HepG2 (cell line): Measurements from ENCODE around the gene FSD1. TPM values are rescaled to one million over a fixed set of nuclear protein-coding genes. Genes with fewer than 3 reads are reported as not detected.

Source experiments
- FOXA1 ChIP-seq, 2 experiments: fragments of 450-650 bp in 1 of 2; sonication (generic) in 1 of 2; formaldehyde crosslinking in 1 of 2; IDR thresholded peaks; 2 replicates each; pipeline versions ENCODE4 v1.4.0 to v1.6.1; 2016 to 2020; ENCODE audit warnings: missing genetic modification reagents in 1 of 2
- JUNB ChIP-seq: sonication (generic); formaldehyde crosslinking; IDR thresholded peaks from 2 replicates; pipeline ENCODE4 v1.8.0; 2022; ENCODE audit warnings: missing genetic modification reagents, mild to moderate bottlenecking, borderline replicate concordance
- NFIB ChIP-seq: sonication (generic); formaldehyde crosslinking; IDR thresholded peaks from 2 replicates; pipeline ENCODE4 v1.9.0; 2021; ENCODE audit warnings: missing genetic modification reagents, mild to moderate bottlenecking, borderline replicate concordance
- RFXAP ChIP-seq: sonication (generic); formaldehyde crosslinking; IDR thresholded peaks from 2 replicates; pipeline ENCODE4 v1.4.0; 2020; ENCODE audit warnings: missing genetic modification reagents, borderline replicate concordance
- ZBTB42 ChIP-seq: sonication (generic); formaldehyde crosslinking; IDR thresholded peaks from 2 replicates; pipeline ENCODE4 v1.5.0; 2020; ENCODE audit warnings: mild to moderate bottlenecking, missing genetic modification reagents
- ZNF382 ChIP-seq: sonication (generic); formaldehyde crosslinking; IDR thresholded peaks from 2 replicates; pipeline ENCODE4 v1.5.0; 2020; ENCODE audit warnings: missing genetic modification reagents, mild to moderate bottlenecking, borderline replicate concordance
- ZNF550 ChIP-seq: sonication (generic); formaldehyde crosslinking; IDR thresholded peaks from 2 replicates; pipeline ENCODE4 v1.4.0; 2020; ENCODE audit warnings: mild to moderate bottlenecking, missing genetic modification reagents, borderline replicate concordance
- ZNF747 ChIP-seq: sonication (generic); formaldehyde crosslinking; IDR thresholded peaks from 2 replicates; pipeline ENCODE4 v1.8.1; 2023; ENCODE audit warnings: missing genetic modification reagents, mild to moderate bottlenecking, borderline replicate concordance
- ZNF766 ChIP-seq: sonication (generic); formaldehyde crosslinking; IDR thresholded peaks from 2 replicates; pipeline ENCODE4 v1.5.0; 2020; ENCODE audit warnings: missing genetic modification reagents, borderline replicate concordance
- ZSCAN9 ChIP-seq: IDR thresholded peaks from 2 replicates; pipeline ENCODE4 v1.6.1; 2016; ENCODE audit warnings: borderline replicate concordance
- polyA plus RNA-seq, 8 experiments: library from polyadenylated mRNA; depleted of rRNA in 3 of 8; stranded (reverse) in 7 of 8; unstranded in 1 of 8; fragments of >200 nt; fragmentation: Illumina TruSeq in 4 of 8; extraction: Trizol in 4 of 8; gene quantifications; 2 replicates each; pipeline versions ENCODE4 v1.2.1 to v1.2.3, GENCODE V29; 2011 to 2016; ENCODE audit warnings: low read depth in 4 of 8, missing spikeins in 1 of 8, mixed read lengths in 1 of 8; ENCODE audit not compliant: insufficient read depth in 1 of 8
- total RNA-seq, 5 experiments: library from RNA; depleted of rRNA; stranded (reverse); fragments of >200 nt; fragmentation: Illumina TruSeq; extraction: Trizol; gene quantifications; 2 replicates each; pipeline ENCODE4 v1.2.3, GENCODE V29; 2016; ENCODE audit warnings: low read depth in 1 of 5
- TF ChIP-seq, protein P1 (sequence below): sonication (generic); formaldehyde crosslinking; IDR thresholded peaks from 2 replicates; pipeline ENCODE4 v1.4.0; 2020; ENCODE audit warnings: missing genetic modification reagents
- TF ChIP-seq, protein P2 (sequence below): sonication (generic); formaldehyde crosslinking; conservative IDR thresholded peaks from 2 replicates; pipeline ENCODE4 v1.5.0; 2020; ENCODE audit warnings: missing genetic modification reagents
- TF ChIP-seq, protein P3 (sequence below): sonication (generic); formaldehyde crosslinking; IDR thresholded peaks from 2 replicates; pipeline ENCODE4 v1.4.0; 2020; ENCODE audit warnings: low read depth, missing genetic modification reagents
- TF ChIP-seq, protein P4 (sequence below): sonication (generic); formaldehyde crosslinking; IDR thresholded peaks from 2 replicates; pipeline ENCODE4 v1.5.0; 2020; ENCODE audit warnings: mild to moderate bottlenecking, missing genetic modification reagents, moderate library complexity
- TF ChIP-seq, protein P5 (sequence below): sonication (generic); formaldehyde crosslinking; IDR thresholded peaks from 2 replicates; pipeline ENCODE4 v1.5.1; 2020; ENCODE audit warnings: mild to moderate bottlenecking, missing genetic modification reagents, moderate library complexity

FSD1 gene
- total and polyA plus RNA-seq, 2 of the 13 experiments (the other 11 are each of a cell fraction or from before 2014, with no cell fraction given): 0.29 to 0.66 TPM

DNA sequence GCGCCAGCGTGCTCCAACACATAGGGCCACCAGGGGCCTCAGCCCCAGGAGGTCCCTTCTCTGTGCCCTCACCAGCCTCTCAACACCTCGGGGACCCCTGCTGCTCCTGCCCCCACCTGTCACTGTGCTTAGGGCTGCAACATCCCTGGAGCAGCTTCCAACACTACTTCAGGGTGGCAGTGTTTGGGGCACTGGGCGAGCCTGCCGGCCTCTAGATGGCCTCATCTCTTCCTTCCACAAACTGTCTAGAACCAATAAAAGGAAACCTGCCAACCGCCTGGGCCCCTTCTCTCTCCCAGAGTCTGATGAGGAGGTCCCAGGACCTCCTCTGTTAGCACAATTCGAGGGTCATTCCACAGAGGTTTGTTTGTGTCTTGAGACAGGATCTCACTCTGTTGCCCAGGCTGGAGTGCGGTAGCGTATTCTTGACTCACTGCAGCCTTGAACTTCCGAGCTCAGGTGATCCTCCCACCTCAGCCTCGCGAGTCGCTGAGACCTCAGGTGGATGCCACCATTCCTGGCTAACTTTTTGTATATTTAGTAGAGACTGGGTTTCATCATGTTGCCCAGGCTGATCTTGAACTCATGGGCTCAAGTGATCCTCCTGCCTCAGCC is 35.5 kb upstream of the FSD1 start (continued):
- TF ChIP-seq, protein P1, sequence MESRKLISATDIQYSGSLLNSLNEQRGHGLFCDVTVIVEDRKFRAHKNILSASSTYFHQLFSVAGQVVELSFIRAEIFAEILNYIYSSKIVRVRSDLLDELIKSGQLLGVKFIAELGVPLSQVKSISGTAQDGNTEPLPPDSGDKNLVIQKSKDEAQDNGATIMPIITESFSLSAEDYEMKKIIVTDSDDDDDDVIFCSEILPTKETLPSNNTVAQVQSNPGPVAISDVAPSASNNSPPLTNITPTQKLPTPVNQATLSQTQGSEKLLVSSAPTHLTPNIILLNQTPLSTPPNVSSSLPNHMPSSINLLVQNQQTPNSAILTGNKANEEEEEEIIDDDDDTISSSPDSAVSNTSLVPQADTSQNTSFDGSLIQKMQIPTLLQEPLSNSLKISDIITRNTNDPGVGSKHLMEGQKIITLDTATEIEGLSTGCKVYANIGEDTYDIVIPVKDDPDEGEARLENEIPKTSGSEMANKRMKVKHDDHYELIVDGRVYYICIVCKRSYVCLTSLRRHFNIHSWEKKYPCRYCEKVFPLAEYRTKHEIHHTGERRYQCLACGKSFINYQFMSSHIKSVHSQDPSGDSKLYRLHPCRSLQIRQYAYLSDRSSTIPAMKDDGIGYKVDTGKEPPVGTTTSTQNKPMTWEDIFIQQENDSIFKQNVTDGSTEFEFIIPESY: peak; percentile 61; the same call in 1 of the 2 replicates
- TF ChIP-seq, protein P2, sequence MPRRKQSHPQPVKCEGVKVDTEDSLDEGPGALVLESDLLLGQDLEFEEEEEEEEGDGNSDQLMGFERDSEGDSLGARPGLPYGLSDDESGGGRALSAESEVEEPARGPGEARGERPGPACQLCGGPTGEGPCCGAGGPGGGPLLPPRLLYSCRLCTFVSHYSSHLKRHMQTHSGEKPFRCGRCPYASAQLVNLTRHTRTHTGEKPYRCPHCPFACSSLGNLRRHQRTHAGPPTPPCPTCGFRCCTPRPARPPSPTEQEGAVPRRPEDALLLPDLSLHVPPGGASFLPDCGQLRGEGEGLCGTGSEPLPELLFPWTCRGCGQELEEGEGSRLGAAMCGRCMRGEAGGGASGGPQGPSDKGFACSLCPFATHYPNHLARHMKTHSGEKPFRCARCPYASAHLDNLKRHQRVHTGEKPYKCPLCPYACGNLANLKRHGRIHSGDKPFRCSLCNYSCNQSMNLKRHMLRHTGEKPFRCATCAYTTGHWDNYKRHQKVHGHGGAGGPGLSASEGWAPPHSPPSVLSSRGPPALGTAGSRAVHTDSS (CRISPR knock-in tag): no peak
- TF ChIP-seq ZBTB42 (no peak), ZNF747 (no peak), ZSCAN9 (CRISPR knock-in tag) (no peak), ZNF382 (CRISPR knock-in tag) (no peak), FOXA1 (IDR thresholded peaks at IDR 0.05) (no peak), FOXA1 (CRISPR knock-in tag; IDR thresholded peaks at IDR 0.05) (no peak), RFXAP (CRISPR knock-in tag) (no peak), ZNF550 (CRISPR knock-in tag) (no peak), NFIB (CRISPR knock-in tag) (no peak), JUNB (CRISPR knock-in tag) (no peak), ZNF766 (CRISPR knock-in tag) (no peak)
- TF ChIP-seq, protein P3, sequence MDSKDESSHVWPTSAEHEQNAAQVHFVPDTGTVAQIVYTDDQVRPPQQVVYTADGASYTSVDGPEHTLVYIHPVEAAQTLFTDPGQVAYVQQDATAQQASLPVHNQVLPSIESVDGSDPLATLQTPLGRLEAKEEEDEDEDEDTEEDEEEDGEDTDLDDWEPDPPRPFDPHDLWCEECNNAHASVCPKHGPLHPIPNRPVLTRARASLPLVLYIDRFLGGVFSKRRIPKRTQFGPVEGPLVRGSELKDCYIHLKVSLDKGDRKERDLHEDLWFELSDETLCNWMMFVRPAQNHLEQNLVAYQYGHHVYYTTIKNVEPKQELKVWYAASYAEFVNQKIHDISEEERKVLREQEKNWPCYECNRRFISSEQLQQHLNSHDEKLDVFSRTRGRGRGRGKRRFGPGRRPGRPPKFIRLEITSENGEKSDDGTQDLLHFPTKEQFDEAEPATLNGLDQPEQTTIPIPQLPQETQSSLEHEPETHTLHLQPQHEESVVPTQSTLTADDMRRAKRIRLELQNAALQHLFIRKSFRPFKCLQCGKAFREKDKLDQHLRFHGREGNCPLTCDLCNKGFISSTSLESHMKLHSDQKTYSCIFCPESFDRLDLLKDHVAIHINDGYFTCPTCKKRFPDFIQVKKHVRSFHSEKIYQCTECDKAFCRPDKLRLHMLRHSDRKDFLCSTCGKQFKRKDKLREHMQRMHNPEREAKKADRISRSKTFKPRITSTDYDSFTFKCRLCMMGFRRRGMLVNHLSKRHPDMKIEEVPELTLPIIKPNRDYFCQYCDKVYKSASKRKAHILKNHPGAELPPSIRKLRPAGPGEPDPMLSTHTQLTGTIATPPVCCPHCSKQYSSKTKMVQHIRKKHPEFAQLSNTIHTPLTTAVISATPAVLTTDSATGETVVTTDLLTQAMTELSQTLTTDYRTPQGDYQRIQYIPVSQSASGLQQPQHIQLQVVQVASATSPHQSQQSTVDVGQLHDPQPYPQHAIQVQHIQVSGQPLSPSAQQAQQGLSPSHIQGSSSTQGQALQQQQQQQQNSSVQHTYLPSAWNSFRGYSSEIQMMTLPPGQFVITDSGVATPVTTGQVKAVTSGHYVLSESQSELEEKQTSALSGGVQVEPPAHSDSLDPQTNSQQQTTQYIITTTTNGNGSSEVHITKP (CRISPR knock-in tag): no peak
- TF ChIP-seq, protein P4, sequence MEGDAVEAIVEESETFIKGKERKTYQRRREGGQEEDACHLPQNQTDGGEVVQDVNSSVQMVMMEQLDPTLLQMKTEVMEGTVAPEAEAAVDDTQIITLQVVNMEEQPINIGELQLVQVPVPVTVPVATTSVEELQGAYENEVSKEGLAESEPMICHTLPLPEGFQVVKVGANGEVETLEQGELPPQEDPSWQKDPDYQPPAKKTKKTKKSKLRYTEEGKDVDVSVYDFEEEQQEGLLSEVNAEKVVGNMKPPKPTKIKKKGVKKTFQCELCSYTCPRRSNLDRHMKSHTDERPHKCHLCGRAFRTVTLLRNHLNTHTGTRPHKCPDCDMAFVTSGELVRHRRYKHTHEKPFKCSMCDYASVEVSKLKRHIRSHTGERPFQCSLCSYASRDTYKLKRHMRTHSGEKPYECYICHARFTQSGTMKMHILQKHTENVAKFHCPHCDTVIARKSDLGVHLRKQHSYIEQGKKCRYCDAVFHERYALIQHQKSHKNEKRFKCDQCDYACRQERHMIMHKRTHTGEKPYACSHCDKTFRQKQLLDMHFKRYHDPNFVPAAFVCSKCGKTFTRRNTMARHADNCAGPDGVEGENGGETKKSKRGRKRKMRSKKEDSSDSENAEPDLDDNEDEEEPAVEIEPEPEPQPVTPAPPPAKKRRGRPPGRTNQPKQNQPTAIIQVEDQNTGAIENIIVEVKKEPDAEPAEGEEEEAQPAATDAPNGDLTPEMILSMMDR (CRISPR knock-in tag): peak; percentile 30; the same call in 1 of the 2 replicates
- TF ChIP-seq, protein P5, sequence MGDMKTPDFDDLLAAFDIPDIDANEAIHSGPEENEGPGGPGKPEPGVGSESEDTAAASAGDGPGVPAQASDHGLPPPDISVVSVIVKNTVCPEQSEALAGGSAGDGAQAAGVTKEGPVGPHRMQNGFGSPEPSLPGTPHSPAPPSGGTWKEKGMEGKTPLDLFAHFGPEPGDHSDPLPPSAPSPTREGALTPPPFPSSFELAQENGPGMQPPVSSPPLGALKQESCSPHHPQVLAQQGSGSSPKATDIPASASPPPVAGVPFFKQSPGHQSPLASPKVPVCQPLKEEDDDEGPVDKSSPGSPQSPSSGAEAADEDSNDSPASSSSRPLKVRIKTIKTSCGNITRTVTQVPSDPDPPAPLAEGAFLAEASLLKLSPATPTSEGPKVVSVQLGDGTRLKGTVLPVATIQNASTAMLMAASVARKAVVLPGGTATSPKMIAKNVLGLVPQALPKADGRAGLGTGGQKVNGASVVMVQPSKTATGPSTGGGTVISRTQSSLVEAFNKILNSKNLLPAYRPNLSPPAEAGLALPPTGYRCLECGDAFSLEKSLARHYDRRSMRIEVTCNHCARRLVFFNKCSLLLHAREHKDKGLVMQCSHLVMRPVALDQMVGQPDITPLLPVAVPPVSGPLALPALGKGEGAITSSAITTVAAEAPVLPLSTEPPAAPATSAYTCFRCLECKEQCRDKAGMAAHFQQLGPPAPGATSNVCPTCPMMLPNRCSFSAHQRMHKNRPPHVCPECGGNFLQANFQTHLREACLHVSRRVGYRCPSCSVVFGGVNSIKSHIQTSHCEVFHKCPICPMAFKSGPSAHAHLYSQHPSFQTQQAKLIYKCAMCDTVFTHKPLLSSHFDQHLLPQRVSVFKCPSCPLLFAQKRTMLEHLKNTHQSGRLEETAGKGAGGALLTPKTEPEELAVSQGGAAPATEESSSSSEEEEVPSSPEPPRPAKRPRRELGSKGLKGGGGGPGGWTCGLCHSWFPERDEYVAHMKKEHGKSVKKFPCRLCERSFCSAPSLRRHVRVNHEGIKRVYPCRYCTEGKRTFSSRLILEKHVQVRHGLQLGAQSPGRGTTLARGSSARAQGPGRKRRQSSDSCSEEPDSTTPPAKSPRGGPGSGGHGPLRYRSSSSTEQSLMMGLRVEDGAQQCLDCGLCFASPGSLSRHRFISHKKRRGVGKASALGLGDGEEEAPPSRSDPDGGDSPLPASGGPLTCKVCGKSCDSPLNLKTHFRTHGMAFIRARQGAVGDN (CRISPR knock-in tag): peak; percentile 46; the same call in 1 of the 2 replicates
